GM19455 (cell line): Measurements from ENCODE around the gene ZNF280D.
"Not testable (repeated sequence)": the region's sequence is repeated elsewhere in the genome, so short reads cannot be mapped to it uniquely, and the experiment has no call there.

Experiments used
- ATAC-seq: cut with Tn5 transposase; IDR thresholded peaks from one replicate; pipeline ENCODE4 v1.9.1; 2021; ENCODE audit not compliant: unreplicated experiment

Gene ZNF280D

GRCh38 chr15:56733136-56734012, at the start of gene ZNF280D:
ZNF280D (minus strand) TSS chr15:56733509; CDS start chr15:56707109, 26,400 bp downstream.
- ATAC-seq: peak; percentile 81

- ATAC-seq: no peak
Observed at GRCh38 chr15:56782306-56782705, 49.0 kb upstream of the ZNF280D start.

- ATAC-seq: no peak
Observed at GRCh38 chr15:56781666-56782065, 48.4 kb upstream of the ZNF280D start.

- ATAC-seq: not testable (repeated sequence)
Observed at GRCh38 chr15:56780102-56780725, 46.9 kb upstream of the ZNF280D start.

GRCh38 chr15:56779449-56779848, 46.1 kb upstream of the ZNF280D start:
- ATAC-seq: not testable (repeated sequence)

GRCh38 chr15:56778761-56779160, 45.5 kb upstream of the ZNF280D start:
- ATAC-seq: no peak

- no peak for ATAC-seq
Observed at GRCh38 chr15:56776839-56777238, 43.5 kb upstream of the ZNF280D start.

GRCh38 chr15:56775641-56776040, 42.3 kb upstream of the ZNF280D start:
- ATAC-seq: no peak

GRCh38 chr15:56774356-56774755, 41.0 kb upstream of the ZNF280D start:
- no peak for ATAC-seq

- ATAC-seq: no peak
Observed at GRCh38 chr15:56772868-56773639, 39.7 kb upstream of the ZNF280D start.

GRCh38 chr15:56770173-56770572, 36.9 kb upstream of the ZNF280D start:
- ATAC-seq: no peak

GRCh38 chr15:56767315-56767714, 34.0 kb upstream of the ZNF280D start:
- ATAC-seq: no peak

GRCh38 chr15:56765251-56765650, 31.9 kb upstream of the ZNF280D start:
- ATAC-seq: no peak

- no peak for ATAC-seq
Observed at GRCh38 chr15:56763141-56763895, 30.0 kb upstream of the ZNF280D start.

- no peak for ATAC-seq
Observed at GRCh38 chr15:56760186-56760585, 26.9 kb upstream of the ZNF280D start.

- no peak for ATAC-seq
Observed at GRCh38 chr15:56759450-56759845, 26.1 kb upstream of the ZNF280D start.

GRCh38 chr15:56758770-56759449, 25.6 kb upstream of the ZNF280D start:
- ATAC-seq: no peak

GRCh38 chr15:56757875-56758274, 24.6 kb upstream of the ZNF280D start:
- no peak for ATAC-seq

- no peak for ATAC-seq
Observed at GRCh38 chr15:56754772-56755370, 21.6 kb upstream of the ZNF280D start.

- no peak for ATAC-seq
Observed at GRCh38 chr15:56752986-56753385, 19.7 kb upstream of the ZNF280D start.
